Measurements from ENCODE around the gene ASTN2. TPM values are rescaled to one million over a fixed set of nuclear protein-coding genes. Genes with fewer than 3 reads are reported as not detected.

ASTN2 gene
- total RNA-seq, 4 donors from 2014 or later, result 0.97 to 4.7 (median 3.0) TPM

- no peak for DNase-seq (ENCODE audit: low spot score in 2 of 2)
- 94 to 97% methylated on average over 5 of the region's 5 CpGs for WGBS, 2 donors
- TF ChIP-seq POLR2A (IDR thresholded peaks at IDR 0.05), result no peak
- H3K4me3 ChIP-seq (ENCODE audit: low read depth, poor library complexity, severe bottlenecking), result no peak overlapping the region
- intact Hi-C loops (cut with DNase I; ENCODE audit: low total_unique reads), result no loop called here
These were observed 740.5 kb downstream of the ASTN2 start for GRCh38 chr9:116674210-116674980.

GRCh38 chr9:116673375-116673774 is 741.5 kb downstream of the ASTN2 start:
- H3K4me3 ChIP-seq (ENCODE audit: low read depth, poor library complexity, severe bottlenecking), result no peak overlapping the region
- intact Hi-C loops (cut with DNase I; ENCODE audit: low total_unique reads), result no loop called here
- DNase-seq (ENCODE audit: low spot score in 2 of 2), result no peak
- WGBS, 2 donors, result 0 to 93% methylated on average over 1 of the region's 1 CpG
- no peak for TF ChIP-seq POLR2A (IDR thresholded peaks at IDR 0.05)
- no peak for TF ChIP-seq CTCF (IDR thresholded peaks at IDR 0.05)

GRCh38 chr9:116671605-116672004 is 743.3 kb downstream of the ASTN2 start:
- intact Hi-C loops (cut with DNase I; ENCODE audit: low total_unique reads), result no loop called here
- no peak for DNase-seq (ENCODE audit: low spot score in 2 of 2)
- 69 to 81% methylated on average over 2 of the region's 2 CpGs for WGBS, 2 donors
- TF ChIP-seq CTCF (IDR thresholded peaks at IDR 0.05) (no peak), POLR2A (IDR thresholded peaks at IDR 0.05) (no peak)
- no peak overlapping the region for H3K4me3 ChIP-seq (ENCODE audit: low read depth, poor library complexity, severe bottlenecking)

- WGBS, 2 donors, result 92% methylated on average over 4 of the region's 4 CpGs
- no peak overlapping the region for H3K4me3 ChIP-seq (ENCODE audit: low read depth, poor library complexity, severe bottlenecking)
- intact Hi-C loops (cut with DNase I; ENCODE audit: low total_unique reads), result no loop called here
- no peak for TF ChIP-seq CTCF (IDR thresholded peaks at IDR 0.05)
- no peak for TF ChIP-seq POLR2A (IDR thresholded peaks at IDR 0.05)
- DNase-seq (ENCODE audit: low spot score in 2 of 2), result no peak
These were observed 745.7 kb downstream of the ASTN2 start for GRCh38 chr9:116668970-116669695.

- DNase-seq (ENCODE audit: low spot score in 2 of 2), result no peak
- H3K4me3 ChIP-seq (ENCODE audit: low read depth, poor library complexity, severe bottlenecking), result no peak overlapping the region
- intact Hi-C loops (cut with DNase I; ENCODE audit: low total_unique reads), result no loop called here
- 94 to 100% methylated on average over 1 of the region's 1 CpG for WGBS, 2 donors
- no peak for TF ChIP-seq POLR2A (IDR thresholded peaks at IDR 0.05)
- no peak for TF ChIP-seq CTCF (IDR thresholded peaks at IDR 0.05)
These were observed 751.3 kb downstream of the ASTN2 start for GRCh38 chr9:116663581-116663980.

GRCh38 chr9:116662646-116663310 is 752.1 kb downstream of the ASTN2 start:
- TF ChIP-seq CTCF (IDR thresholded peaks at IDR 0.05) (no peak), POLR2A (IDR thresholded peaks at IDR 0.05) (no peak)
- H3K4me3 ChIP-seq (ENCODE audit: low read depth, poor library complexity, severe bottlenecking), result no peak overlapping the region
- DNase-seq (ENCODE audit: low spot score in 2 of 2), result no peak
- intact Hi-C loops (cut with DNase I; ENCODE audit: low total_unique reads), result no loop called here
- WGBS, 2 donors, result 60 to 63% methylated on average over 6 of the region's 6 CpGs

Measured in lower leg skin (tissue), 4 donors.